Fibroblast of lung (primary cell): ENCODE results near the gene GALNT18. TPM values are rescaled to one million over a fixed set of nuclear protein-coding genes. Genes with fewer than 3 reads are reported as not detected.

Experiments used
- DNase-seq, 2 donors: peaks; one replicate each; pipeline versions ENCODE4 v3.0.0 to v3.0.0-alpha.2; 2010; ENCODE audit warnings: low read depth in 2 of 2
- H2AFZ ChIP-seq: 2 replicates; pipeline ENCODE4 v1.5.1; 2012; ENCODE audit warnings: low read length, control low read depth, inconsistent platforms
- H3K27ac ChIP-seq: 2 replicates; pipeline ENCODE4 v1.5.1; 2011; ENCODE audit warnings: low read length, control low read depth; ENCODE audit not compliant: insufficient read depth
- H3K27me3 ChIP-seq: 2 replicates; pipeline ENCODE4 v1.5.1; 2011; ENCODE audit warnings: mild to moderate bottlenecking, low read length; ENCODE audit not compliant: control insufficient read depth, insufficient read depth
- H3K36me3 ChIP-seq: 2 replicates; pipeline ENCODE4 v1.5.1; 2011; ENCODE audit warnings: low read length; ENCODE audit not compliant: control insufficient read depth, insufficient read depth
- H3K4me1 ChIP-seq: 2 replicates; pipeline ENCODE4 v1.5.1; 2011; ENCODE audit warnings: low read length; ENCODE audit not compliant: control insufficient read depth, insufficient read depth; ENCODE audit errors: extremely low read depth
- H3K4me2 ChIP-seq: 2 replicates; pipeline ENCODE4 v1.5.1; 2011; ENCODE audit warnings: low read length, control low read depth; ENCODE audit not compliant: insufficient read depth; ENCODE audit errors: extremely low read depth
- H3K4me3 ChIP-seq, 4 experiments: fragments of 200-600 bp in 1 of 4; sonication (generic) in 1 of 4; replicated peaks in 1 of 4; 2 replicates each; pipeline ENCODE4 v1.5.1; 2011 to 2016; ENCODE audit warnings: low read length in 4 of 4, low read depth in 3 of 4, mild to moderate bottlenecking in 3 of 4, control low read depth in 2 of 4, inconsistent platforms in 1 of 4, mixed read lengths in 1 of 4; ENCODE audit not compliant: insufficient read depth in 1 of 4; ENCODE audit errors: control extremely low read depth in 1 of 4
- H3K79me2 ChIP-seq: 2 replicates; pipeline ENCODE4 v1.5.1; 2012; ENCODE audit warnings: mild to moderate bottlenecking, low read length, inconsistent platforms; ENCODE audit not compliant: control insufficient read depth, insufficient read depth
- H3K9ac ChIP-seq: 2 replicates; pipeline ENCODE4 v1.5.1; 2011; ENCODE audit warnings: mild to moderate bottlenecking, low read length, control low read depth; ENCODE audit not compliant: insufficient read depth
- H3K9me3 ChIP-seq: 2 replicates; pipeline ENCODE4 v1.5.1; 2012; ENCODE audit warnings: low read depth, low read length; ENCODE audit not compliant: control insufficient read depth, insufficient read depth
- H4K20me1 ChIP-seq: 2 replicates; pipeline ENCODE4 v1.5.1; 2011; ENCODE audit warnings: low read length; ENCODE audit not compliant: control insufficient read depth, insufficient read depth; ENCODE audit errors: extremely low read depth
- CTCF ChIP-seq, 2 donors: IDR thresholded peaks in 1 of 2; conservative IDR thresholded peaks in 1 of 2; 1 replicate in 1 of 2; 2 replicates in 1 of 2; pipeline ENCODE4 v1.5.1; 2011 to 2012; ENCODE audit warnings: low read length in 2 of 2, control low read depth in 1 of 2, inconsistent platforms in 1 of 2, low read depth in 1 of 2, mild to moderate bottlenecking in 1 of 2
- EZH2 ChIP-seq: IDR thresholded peaks from 2 replicates; pipeline ENCODE4 v1.5.1; 2012; ENCODE audit warnings: low read length, control low read depth, mild to moderate bottlenecking; ENCODE audit errors: missing control alignments
- polyA plus RNA-seq, 2 donors: library from polyadenylated mRNA; depleted of rRNA in 1 of 2; stranded (reverse) in 1 of 2; unstranded in 1 of 2; fragments of >200 nt; gene quantifications; 2 replicates each; pipeline ENCODE4 v1.2.1, GENCODE V29; 2011 to 2012; ENCODE audit warnings: missing spikeins in 1 of 2
- total RNA-seq: library from RNA; depleted of rRNA; stranded (reverse); fragments of >200 nt; gene quantifications from 2 replicates; pipeline ENCODE4 v1.2.1, GENCODE V29; 2014

Gene GALNT18
- total and polyA plus RNA-seq, 2 donors (not counting 1 experiment from before 2014, with no cell fraction given): 0.50 to 19.3 TPM

GRCh38 chr11:11571893-11572292 is 49.9 kb downstream of the GALNT18 start:
- Histone ChIP-seq H3K9me3 (no peaks in the 10 kb centered on the region), H3K9ac (no peak overlapping the region), H3K79me2 (no peaks in the 10 kb centered on the region), H3K27ac (peak overlapping the region; percentile 45), H3K27me3 (no peaks in the 10 kb centered on the region), H4K20me1 (no peaks in the 10 kb centered on the region), H3K4me2 (peak overlapping the region; percentile 19), H3K36me3 (no peaks in the 10 kb centered on the region), H3K4me3 (no peak overlapping the region), H3K4me1 (peaks cover 2% of the 10 kb centered on the region), H2AFZ (no peak overlapping the region)
- no peak for DNase-seq
- TF ChIP-seq EZH2 (no peak), CTCF (conservative IDR thresholded peaks at IDR 0.05 in 1 of 2, IDR thresholded peaks at IDR 0.05 in 1 of 2; ENCODE audit: low read depth in 1 of 2, low read length in 2 of 2) (no peak)

GRCh38 chr11:11570823-11571222 is 51.0 kb downstream of the GALNT18 start:
- no peak for DNase-seq
- Histone ChIP-seq H3K4me2 (no peak overlapping the region), H3K9me3 (no peaks in the 10 kb centered on the region), H3K4me1 (peaks cover 2% of the 10 kb centered on the region), H3K9ac (no peak overlapping the region), H3K27ac (no peak overlapping the region), H3K36me3 (no peaks in the 10 kb centered on the region), H3K79me2 (no peaks in the 10 kb centered on the region), H2AFZ (no peak overlapping the region), H4K20me1 (no peaks in the 10 kb centered on the region), H3K4me3 (no peak overlapping the region), H3K27me3 (no peaks in the 10 kb centered on the region)
- TF ChIP-seq EZH2: no peak
- TF ChIP-seq CTCF (conservative IDR thresholded peaks at IDR 0.05 in 1 of 2, IDR thresholded peaks at IDR 0.05 in 1 of 2; ENCODE audit: low read depth in 1 of 2, low read length in 2 of 2): no peak

GRCh38 chr11:11569936-11570491 is 51.8 kb downstream of the GALNT18 start:
- H3K4me1 ChIP-seq: peaks cover 2% of the 10 kb centered on the region
- no peak overlapping the region for H3K4me2 ChIP-seq
- H3K9ac ChIP-seq: no peak overlapping the region
- no peaks in the 10 kb centered on the region for H3K36me3 ChIP-seq
- TF ChIP-seq EZH2 (no peak), CTCF (conservative IDR thresholded peaks at IDR 0.05 in 1 of 2, IDR thresholded peaks at IDR 0.05 in 1 of 2; ENCODE audit: low read depth in 1 of 2, low read length in 2 of 2) (no peak)
- no peaks in the 10 kb centered on the region for H4K20me1 ChIP-seq
- H3K27me3 ChIP-seq: no peaks in the 10 kb centered on the region
- H3K4me3 ChIP-seq: no peak overlapping the region
- H3K9me3 ChIP-seq: no peaks in the 10 kb centered on the region
- no peak overlapping the region for H3K27ac ChIP-seq
- no peak overlapping the region for H2AFZ ChIP-seq
- no peaks in the 10 kb centered on the region for H3K79me2 ChIP-seq
- DNase-seq: peak in 1 of 2 donors; percentile 15
